Dermis blood vessel endothelial cell (primary cell): ENCODE data around the gene RHOC. TPM values are rescaled to one million over a fixed set of nuclear protein-coding genes. Genes with fewer than 3 reads are reported as not detected.

Experiments used
- DNase-seq: peaks from one replicate; pipeline ENCODE4 v3.0.0; 2010
- total RNA-seq: library from RNA; depleted of rRNA; stranded (reverse); fragments of >200 nt; gene quantifications from 2 replicates; pipeline ENCODE4 v1.2.3, GENCODE V29; 2014

RHOC gene
- total RNA-seq, 1 donor from 2014 or later = 920 TPM

DNA sequence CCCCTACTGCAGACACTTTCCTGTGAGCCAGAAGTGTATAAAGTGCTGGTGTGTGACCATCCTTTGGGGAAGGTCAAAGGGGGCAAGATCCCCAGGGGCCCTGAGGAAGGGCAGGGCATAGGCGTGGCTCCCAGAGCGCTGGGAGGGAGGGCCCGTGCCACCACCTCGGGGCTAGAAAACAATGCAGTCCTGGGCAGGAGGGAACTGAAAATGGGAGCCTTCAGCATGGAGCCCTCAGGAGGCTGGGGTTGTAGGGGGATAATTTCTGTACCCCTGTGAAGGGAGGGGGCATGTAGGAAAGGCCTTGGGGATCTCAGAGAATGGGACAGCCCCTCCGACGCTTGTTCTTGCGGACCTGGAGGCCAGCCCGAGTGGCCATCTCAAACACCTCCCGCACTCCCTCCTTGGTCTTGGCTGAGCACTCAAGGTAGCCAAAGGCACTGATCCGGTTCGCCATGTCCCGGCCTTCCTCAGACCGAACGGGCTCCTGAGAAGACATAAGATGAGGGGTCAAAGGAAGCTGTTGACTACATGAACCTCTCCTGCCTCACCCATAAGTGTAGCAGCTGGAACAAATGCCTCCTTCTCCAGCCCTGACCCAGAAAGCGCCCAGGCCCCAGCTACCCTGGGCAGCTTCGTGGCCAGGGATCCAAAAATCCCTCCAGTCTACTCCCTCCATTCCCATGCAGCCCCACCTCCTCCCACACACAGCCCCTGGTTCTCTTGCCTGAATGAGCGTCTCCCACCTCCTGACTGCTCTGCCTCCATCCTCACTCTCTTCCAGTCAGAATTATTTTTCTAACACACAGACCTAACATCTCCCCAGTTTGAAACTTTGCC is 5.5 kb downstream of the RHOC start:
- peak; percentile 19 for DNase-seq

GRCh38 chr1:112700290-112701226 is 6.4 kb downstream of the RHOC start:
- DNase-seq = peak; percentile 100

GRCh38 chr1:112699425-112700144 is 7.3 kb downstream of the RHOC start:
- DNase-seq = no peak

DNA sequence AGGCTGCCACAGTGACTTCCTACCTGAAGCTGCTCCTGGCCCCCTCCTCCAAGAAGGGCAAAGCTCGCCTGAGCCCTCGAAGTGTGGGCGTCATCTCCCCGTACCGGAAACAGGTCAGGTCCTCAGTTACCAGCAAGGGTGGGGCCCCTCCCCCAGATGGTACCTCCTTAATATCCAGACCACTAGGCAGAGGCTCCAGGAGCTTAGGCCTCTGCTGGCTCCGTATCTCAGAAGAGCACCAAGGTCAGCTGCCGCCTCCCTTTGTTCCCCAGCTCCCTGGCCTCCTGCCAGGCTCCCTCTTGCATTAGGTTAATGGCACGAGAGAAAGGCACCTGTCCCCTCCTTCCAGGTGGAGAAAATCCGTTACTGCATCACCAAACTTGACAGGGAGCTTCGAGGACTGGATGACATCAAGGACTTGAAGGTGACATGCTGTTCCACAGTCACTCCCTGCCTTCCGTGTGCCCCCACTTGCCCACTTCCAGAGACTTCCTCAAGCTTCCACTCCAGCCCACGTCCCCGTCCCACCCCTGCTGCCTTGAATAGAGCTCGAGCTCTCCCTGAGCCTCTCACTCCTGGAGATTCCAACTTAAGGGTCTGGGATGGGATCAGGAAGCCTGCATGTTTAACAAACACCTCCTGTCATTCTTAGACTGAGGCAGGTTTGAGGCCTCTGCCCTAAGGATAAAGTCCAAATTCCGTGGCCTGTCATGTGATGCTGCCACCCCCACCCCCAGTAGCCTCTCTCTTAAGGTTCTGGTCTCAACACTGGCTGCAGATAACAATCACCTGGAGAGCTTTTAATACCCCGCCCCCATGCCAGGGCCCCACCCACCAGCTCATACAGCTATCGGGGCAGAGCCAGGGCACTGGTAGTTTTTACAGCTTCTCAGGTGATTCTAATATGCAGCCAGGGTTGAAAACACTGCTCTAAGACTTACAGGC is 8.3 kb downstream of the RHOC start:
- DNase-seq = peak; percentile 60

- no peak for DNase-seq
Measured at GRCh38 chr1:112697781-112698201, 9.1 kb downstream of the RHOC start.

GRCh38 chr1:112696578-112697314 is 10.2 kb downstream of the RHOC start:
- no peak for DNase-seq

DNA sequence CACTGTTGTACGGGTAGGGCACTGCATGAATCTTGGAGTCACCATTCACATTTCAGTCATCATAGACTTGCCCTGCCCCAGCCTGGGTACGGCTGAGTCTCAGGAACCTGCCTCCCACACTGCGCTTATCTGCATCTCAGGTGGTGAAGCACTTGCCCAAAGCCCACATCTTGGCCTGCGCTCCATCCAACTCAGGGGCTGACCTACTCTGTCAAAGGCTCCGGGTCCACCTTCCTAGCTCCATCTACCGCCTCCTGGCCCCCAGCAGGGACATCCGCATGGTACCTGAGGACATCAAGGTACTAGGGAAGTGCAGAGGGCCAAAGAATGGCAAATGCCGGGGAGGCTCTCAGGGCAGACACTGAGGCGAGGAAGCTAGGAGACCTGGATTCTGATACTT is 11.7 kb downstream of the RHOC start:
- DNase-seq = no peak

DNA sequence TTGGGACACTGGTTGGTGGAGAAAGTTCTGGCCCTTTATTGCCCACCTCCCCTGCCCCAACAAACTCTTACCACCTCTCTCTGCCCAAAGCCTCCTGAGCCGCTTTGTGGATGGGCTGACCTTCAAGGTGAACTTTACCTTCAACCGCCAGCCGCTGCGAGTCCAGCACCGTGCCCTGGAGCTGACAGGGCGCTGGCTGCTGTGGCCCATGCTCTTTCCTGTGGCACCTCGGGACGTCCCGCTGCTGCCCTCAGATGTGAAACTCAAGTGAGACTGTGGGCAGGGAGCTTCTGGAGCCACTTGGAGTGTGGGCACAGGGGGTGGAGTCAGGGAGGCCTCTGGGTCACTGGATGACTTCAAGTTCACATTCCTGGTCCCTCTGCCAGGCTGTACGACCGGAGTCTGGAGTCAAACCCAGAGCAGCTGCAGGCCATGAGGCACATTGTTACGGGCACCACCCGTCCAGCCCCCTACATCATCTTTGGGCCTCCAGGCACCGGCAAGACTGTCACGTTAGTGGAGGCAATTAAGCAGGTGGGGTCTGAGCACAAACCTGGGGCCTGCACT is 12.5 kb downstream of the RHOC start:
- DNase-seq = no peak

DNA sequence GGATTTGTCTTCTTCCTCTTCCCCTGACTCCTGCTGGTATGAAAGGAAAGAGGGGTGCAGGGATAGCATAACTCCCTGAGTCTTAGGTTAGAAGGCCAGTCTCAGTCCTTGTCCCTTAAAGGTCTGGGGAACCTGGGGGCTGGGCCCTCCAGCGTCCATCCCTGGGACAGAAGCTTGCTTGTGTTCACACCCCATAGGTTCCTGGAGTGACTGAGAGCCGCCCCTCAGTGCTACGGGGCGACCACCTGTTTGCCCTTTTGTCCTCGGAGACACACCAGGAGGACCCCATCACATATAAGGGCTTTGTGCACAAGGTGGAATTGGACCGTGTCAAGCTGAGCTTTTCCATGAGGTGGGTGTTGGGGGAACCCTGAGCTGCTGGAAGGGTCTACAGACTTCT is 13.1 kb downstream of the RHOC start:
- no peak for DNase-seq

- no peak for DNase-seq
Measured at GRCh38 chr1:112692681-112693080, 14.2 kb downstream of the RHOC start.

DNA sequence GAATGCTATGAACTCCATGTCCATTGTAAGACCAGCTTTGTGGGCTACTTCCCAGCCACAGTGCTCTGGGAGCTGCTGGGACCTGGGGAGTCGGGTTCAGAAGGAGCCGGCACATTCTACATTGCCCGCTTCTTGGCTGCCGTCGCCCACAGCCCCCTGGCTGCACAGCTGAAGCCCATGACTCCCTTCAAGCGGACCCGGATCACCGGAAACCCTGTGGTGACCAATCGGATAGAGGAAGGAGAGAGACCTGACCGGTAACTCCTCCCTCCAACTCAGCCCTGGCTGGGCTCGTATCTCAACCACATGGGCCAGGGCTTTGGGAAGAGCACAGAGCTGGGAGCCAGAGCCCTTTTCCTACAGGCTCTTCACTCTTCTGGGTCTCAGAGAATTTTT is 17.1 kb downstream of the RHOC start:
- DNase-seq = no peak

DNA sequence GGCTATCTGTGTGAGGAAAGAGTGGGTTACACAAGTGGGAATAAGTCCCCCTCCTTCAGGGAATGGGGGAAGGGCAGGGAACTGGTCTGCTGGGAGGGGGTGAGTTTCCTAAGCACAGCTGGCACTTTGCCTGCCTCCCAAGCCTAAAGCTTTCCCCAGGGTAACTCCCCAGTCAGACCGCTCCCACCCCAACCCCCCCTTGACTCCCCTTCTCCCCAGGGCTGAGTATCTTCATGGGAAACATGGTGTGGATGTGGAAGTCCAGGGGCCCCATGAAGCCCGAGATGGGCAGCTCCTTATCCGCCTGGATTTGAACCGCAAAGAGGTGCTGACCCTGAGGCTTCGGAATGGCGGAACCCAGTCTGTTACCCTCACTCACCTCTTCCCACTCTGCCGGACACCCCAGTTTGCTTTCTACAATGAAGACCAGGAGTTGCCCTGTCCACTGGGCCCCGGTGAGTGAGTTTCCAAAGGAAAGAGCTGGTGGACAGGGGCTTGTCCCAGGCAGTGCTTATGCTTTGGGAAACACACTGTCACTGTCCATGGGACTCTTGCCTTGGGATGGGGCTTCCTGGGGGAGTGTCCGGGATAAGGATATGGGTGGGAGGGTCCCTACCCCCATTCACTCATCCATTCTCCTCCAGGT is 17.6 kb downstream of the RHOC start:
- no peak for DNase-seq

- DNase-seq = no peak
Measured at GRCh38 chr1:112688781-112689193, 18.1 kb downstream of the RHOC start.

- DNase-seq = no peak
Measured at GRCh38 chr1:112687785-112688496, 19.0 kb downstream of the RHOC start.

- no peak for DNase-seq
Measured at GRCh38 chr1:112687361-112687760, 19.6 kb downstream of the RHOC start.

GRCh38 chr1:112686835-112687234 is 20.1 kb downstream of the RHOC start:
- no peak for DNase-seq

GRCh38 chr1:112686417-112686816 is 20.5 kb downstream of the RHOC start:
- no peak for DNase-seq

GRCh38 chr1:112685913-112686312 is 21.0 kb downstream of the RHOC start:
- DNase-seq = no peak

DNA sequence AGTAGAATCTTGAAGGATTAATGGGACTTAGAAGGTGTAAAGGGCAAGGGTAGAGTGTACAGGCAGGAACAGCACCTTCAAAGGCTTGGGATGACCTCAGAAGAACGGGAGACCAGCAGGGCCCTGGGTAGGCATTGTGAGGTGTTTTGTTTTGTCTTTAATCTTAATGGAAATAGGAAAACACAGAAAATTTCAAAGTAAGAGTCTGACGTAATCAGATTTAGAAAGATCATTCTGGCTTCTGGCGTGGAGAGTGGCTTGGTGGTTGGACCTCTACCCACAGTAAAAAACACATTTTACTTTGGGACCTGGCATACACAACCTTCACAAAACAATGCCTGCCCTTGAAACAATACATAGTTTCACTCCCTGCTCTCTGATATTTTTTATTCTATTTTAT is 28.3 kb downstream of the RHOC start:
- no peak for DNase-seq
